Right forelimb (tissue), 1 donor: ENCODE data around the gene TSHZ3.

Experiments used
- DNase-seq: peaks from one replicate; pipeline ENCODE4 v3.0.0-alpha.2; 2018

TSHZ3 gene

DNA sequence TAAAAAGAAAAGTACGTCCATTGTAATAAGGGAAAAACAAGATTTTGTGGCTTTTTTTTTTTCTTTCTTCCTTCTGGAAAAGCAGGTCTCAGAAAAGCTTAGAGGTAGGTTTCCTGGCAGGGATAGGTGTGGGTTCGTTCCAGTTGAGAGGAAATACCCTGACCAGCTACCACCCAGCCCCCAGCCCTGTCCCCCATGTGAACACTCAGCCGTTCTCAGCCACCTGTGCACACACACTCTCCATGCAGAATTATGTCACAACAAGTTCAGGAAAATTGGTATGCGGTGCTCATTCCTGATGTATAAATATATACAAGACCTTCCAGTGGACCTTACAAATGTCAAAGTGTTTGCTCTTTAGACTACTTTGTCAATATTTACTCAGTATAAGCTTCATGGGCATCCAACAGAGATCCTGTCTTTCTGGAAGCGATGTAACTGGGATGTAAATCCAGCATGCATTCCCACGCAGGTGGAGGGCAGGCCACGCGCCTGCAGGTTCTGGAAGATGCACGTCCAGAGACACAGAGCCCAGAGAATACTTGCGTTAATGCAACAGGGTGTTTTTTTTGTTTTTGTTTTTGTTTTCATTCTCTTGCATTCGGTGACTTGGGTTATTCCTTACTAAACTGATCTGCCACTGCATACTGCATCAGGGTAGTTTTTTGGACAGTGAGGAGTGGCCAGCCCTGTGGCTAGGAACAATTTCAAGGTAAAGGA, 68.8 kb downstream of the TSHZ3 start:
- DNase-seq = no peak

DNA sequence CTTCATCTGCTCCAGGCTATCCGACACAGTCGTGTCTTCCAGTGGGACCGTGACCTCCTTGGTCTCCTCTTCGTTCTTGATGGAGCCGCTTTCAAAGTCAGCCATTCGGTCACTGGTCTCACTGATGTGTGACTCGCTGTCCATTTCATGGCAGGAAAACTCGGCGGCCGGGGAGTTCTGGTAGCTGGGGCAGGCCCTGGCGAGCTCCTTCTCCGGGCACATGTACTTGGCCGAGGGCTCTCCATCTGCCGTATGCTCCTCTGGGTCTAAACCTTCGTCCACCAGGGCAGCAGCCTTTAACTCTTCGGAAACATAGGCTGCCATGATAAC, 69.8 kb downstream of the TSHZ3 start:
- no peak for DNase-seq

DNA sequence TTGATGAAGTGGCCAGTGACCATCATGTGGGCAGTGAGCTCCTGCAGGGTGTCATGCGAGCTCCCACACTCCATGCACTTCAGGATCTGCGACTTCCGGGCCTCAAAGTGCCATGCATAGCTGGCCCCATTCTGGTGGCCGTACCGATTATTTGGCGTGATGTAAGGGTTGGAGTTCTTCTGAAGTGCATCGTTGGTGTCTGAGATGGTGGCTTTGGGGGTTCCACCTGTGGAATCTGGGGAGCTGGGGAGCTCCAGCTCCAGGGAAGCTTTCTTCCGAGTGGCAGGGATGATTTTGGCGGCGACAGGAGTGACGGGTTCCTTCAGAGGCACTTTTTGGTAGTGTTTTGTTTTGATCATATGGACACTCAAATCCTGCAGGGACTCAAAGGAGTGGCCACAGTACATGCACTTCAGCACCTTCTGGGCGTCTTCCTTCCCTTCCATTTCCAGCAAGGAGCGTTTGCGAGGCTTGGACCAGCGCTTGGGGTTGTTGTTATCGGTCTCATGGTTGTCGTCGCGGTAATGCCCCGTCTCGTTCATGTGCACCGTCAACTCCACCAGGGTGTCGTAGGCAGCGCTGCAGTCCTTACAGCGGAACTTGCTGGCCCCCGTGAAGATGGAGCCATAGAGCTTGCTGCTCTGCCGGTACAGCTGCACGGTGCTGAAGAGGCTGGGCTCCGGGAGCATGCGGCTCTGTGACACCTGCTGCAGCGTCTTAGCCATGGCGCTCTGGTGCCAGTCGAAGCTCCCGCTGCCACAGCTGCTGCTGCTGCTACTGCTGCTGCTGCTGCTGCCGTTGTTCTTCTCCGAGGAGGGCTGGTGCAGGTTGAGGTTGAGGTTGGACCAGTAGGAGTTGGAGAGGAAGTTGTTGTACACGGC, 70.4 kb downstream of the TSHZ3 start:
- DNase-seq = no peak

DNA sequence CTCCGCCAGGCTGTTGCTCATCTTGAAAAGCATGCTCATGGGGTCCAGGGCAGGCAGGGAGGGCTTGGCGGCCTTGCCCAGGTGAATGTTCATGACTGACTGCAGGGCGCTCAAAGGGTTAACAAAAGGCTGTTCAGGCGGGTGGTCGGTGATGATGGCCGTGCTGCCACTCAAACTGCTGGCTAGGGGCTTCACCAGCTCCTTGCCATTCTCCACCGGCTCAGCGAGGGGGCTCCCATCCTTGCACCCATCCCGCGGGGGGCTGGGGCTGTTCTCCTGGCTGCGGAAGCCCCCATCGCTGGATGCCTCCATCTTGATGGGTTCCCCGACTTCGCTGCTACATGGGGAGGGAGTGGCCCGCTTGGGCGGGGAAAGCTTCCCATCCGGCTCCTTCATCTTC, 71.7 kb downstream of the TSHZ3 start:
- no peak for DNase-seq

DNA sequence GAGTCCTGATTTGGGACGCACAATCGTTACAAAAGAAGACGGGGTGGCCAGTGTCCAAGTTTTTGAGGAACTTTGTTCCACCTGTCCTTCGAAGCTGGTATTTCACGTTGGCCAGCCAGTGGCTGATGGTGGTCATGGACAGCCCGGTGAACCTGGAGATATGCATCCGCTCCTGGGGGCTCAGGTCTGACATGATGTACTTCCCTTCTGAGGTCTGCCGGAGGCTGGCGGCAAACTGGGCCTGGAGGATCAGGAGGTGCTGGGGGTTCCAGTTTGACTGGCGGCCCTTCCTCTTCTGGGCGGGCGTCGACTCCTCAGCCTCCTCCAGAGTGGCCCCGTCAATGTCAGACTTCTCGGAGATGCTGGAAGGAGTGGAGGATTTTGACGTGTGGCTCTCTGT, 72.4 kb downstream of the TSHZ3 start:
- no peak for DNase-seq

DNA sequence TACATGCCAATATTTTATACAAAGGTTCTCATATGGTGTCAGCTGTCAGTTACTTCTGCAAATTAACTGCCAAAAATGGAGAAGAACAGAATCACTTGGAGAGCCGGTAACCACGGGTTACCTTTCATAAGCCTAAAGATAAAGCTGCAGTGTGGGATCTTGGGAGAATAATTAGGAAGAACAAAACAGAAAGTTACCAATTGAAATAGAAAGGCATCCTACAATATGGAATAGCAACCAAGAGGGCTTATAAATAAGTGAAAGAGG, 74.2 kb downstream of the TSHZ3 start:
- no peak for DNase-seq

DNA sequence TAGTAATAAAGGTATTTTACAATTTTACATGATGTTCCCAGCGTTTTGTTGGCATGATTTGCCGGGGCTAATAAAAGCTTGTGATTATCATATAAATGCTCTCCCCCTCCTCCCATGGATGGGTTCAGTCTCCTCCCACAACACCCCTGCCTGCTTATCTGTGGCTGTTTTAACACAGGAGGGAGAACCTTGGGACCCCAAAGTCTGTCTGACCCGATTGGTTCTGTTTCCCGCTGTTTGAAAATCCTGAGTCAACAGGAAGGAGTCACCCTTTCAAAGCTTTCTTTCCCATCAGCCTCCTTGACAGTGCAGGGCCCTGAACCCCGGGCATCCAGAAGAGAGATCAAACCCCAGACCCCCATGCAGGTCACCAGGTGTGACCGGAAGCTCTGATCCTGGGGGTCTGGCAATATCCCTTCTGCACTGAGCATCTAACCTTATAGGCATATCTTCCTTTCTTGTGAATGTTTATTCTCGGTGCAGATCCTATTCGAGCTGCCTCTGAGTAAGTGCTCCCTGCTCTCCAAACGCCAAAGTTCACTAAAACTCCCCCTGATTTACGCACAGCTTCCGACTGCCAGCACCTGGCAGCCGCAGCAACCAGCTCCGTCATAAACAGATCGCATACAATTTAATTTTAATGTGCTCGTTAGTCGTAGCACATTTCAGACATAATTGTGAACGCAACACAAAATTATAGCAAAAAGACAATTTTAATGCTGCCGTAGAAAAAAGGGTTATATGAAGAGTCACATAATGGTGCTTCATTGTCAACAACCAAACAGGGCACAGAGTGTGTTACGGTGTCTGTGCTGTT, 74.8 kb downstream of the TSHZ3 start:
- DNase-seq = no peak

DNA sequence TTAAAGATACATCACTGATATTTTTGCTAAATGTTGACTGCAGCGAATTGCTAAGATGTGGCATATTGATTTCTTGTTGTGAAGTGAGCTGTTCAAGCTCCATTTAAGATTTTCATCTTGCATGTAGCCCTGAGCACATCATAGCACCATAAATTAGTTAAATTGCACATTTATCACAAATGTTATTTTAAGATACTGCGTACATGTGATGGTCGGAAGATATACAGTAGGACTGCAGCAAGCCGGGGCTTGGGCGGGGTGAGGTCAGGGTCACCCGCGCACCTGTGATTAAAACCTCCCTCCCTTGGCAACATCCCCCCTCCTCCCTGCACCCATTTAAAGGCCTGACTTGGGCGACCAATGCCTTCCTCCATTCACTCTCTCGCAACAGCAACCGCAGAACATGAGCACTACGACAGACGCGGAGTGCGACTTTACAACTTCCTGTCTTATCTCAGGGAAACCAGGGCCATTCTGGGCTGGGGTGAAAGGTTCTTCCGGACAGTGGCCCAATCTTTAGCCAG, 76.6 kb downstream of the TSHZ3 start:
- DNase-seq = no peak

DNA sequence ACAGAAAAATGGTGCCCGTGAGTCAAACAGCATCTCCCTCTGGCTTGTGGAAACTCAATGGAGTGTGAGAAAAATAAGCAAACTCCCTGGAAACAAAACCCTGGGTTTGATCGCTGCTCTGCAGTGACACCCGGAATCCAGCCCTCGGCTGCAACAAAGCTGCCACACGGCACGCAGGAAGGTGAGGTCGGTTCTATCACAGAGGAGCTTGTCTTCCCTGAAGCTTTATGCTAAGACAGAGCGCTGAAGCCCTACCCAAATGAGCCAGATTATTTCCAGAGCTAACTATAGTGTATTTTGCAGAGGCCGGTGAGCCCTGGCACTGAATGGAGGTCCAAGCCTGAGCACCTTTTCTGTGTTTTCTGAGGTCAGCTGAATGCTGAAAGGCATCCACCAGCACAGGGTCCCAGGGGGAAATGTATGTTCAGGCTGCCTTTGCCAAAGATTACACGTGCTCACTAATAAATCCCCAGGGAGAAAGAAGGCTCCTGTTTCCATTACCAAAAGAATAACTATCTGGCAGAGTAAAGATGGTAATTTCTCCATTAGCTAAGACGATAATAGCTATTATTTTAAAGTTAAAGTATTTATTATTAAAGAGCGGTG, 77.8 kb downstream of the TSHZ3 start:
- no peak for DNase-seq

DNA sequence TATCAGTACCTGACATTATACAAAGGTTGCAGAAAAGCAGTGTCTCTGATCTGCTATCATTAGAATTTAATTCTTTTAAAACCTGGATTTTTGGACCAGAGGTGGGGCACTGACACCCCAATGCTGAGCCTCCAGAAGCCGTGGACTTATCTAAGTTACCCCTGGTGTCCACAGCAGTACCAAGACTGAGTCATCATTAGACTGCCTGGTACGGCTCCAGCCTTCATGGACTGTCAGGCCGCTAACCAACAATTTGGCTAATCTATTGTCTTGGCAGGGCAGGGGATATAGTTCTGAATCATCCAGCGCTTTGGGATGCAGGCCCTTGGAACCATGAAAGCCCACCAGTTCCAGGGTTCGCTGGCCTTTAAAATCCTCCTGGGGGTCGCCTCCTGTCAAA, 78.3 kb downstream of the TSHZ3 start:
- no peak for DNase-seq

DNA sequence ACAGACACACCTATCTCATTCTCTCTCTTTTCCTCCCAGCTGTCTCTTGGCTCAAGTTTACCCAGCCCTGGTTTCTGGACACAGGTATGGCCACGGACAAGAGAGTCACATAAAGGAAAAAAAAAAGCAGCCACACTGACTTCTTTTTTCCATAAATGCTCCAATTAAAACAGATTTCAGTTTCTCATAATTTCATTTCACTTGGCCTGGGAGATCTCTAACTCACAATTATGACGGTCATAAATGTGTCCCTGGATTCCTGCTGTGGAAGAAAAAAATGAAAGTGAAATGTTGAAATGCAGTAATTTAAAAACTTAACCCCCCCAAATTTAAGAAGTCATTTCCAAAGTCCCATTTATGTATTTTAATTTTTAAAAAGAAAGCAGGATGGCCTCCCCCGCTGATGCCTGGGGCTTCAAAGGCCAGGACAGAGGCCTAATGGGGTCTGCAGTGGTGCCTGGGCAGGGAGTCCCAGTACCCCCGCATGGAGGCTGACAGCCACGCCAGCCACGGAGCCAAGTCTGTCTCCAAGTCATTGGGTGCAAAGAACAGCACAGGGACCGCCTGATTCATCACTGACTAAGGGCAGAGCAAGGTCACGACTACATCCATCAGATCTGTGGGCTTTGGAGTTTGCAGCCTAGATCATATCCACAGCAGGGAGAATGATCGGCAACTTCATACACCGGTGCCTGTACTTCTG, 79.7 kb downstream of the TSHZ3 start:
- DNase-seq = no peak

DNA sequence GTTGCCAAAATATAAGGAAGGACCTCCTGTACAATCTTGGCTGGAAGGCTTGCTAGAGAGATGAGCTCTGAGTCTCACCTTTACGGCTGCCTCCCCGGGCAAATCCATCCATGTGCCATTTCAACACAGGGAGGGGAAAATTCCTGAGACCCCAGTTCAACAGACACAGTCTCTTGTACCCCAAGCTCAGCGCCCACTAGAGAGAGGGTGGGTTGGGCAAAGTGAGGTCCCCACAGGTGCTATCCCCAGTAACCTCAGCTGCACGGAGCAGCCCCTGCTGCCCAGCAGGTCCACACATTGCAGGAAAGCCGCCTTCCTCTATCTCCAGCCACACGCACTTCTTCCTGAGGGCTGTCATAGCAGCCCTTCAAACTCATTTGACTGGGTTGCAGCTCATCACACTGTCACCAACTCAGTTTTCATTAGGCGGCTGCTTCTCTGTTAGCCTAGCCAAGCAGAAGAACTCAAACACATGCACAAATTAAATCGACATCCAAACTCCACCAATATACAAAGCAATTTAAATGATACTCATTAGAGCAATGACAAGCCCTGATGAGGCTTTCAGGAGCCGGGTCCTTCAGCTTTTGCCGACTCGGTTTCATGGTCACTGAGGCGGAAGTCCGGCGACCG, 80.4 kb downstream of the TSHZ3 start:
- DNase-seq = no peak

DNA sequence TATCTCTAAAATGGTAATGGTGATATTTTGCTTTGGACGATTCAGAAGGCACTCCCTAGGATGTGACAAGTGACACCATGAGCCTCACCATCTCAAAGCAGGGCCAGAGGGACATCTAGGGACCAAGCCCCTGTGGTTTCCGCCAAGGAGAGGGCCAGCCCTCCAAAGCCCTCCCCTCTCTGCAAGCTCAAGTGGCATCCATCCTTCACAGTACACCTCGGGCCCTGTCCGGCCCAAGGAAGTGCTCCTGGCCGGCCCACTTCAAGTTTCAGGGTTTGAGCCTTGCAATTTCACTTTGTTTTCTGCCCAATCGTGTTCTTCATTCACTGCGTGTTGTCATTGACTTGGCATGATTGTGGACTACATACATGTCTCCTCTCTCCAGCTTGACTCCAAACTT, 82.5 kb downstream of the TSHZ3 start:
- no peak for DNase-seq

DNA sequence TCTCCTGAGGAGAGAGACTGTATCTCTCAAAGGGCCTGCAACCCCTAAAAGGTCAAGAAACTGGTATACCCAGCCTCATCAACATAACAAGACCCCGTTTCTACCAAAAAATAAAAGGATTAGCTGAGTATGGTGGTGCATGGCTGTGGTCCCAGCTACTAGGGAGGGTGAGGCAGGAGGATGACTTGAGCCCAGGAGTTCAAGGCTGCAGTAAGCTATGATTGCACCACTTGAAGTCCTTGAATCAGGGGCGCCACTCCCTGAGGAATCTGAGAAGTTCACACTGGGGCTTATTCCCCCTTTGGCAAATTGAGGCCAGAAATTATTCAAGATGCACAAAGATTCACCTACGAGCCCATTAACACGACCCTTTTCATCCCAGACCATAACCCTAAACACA, 83.0 kb downstream of the TSHZ3 start:
- no peak for DNase-seq

DNA sequence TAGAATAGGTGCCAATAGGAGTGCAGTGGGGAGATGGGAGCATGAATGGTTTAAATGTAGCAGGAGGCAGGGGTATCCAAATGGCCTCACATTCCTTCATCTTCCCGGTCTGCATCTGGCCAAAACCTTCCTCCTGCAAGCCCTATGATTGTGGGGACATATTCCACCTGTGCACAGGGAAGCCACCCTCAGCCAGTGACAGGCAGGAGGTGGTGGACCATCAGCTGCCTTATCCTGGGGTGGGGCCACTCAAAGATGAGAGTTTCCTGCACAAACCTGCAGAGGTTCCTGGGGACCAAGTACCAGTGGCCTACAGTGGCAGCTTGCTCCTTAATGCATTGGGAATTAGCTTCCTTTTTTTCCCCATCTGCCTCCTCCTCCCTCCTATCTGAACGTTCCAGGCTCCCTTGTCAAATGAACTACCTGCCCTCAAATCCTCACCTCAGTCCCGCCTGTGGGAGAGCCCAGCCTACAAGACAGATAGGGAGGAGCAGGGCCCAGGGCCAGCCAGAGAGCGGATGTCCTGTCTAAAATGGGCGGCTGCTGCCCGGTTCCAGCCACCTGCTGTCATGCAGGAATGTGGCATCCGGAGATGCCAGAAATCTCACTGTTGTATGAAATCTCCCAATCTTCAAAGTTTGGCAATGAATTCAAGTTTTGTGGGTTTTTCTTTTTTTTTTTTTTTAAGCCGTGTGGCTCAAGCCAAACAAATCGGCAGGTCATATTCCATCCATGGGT, 85.0 kb downstream of the TSHZ3 start:
- peak; percentile 29 for DNase-seq

DNA sequence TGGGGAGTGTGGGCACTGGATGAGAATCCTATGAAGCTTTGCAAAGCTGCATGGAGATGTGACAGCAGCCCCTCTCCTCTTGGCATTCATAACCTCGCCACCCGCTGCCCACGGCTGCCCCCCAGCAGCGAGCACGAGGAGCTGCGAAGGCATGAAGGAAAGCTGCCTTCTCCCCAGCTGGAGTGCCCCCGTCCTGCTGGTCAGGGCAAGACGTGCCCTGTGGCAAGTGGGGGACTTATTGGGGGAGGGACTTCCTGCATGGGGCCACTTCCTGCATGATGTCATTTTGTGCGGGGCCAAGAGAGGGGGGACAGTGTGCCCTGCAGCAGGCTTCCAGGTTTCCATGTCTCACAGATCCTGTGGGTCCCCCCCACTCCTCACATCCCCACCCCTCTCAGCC, 85.9 kb downstream of the TSHZ3 start:
- DNase-seq = peak; percentile 42

DNA sequence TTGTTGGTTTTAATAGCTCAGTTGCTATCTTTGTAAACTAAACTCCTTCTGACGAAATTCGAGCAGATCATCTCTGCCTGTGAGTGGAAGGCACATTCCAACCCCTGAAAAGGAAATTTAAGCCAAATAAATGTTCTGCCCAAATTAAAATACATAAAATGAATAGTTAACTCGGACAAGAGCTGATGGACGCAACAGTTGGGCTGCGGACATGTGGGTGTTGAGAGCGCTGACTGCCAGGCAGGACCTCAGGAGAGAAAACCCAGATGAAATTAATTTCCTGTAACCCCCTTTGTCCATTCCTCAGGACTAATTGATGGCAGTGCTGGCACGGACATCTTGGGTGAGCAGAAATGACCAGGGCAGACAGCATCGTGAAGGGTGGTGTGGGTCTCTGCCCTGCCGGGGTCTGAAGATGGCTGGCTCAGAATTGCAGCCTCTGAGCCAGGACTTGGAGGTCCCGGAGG, 86.5 kb downstream of the TSHZ3 start:
- DNase-seq = no peak

DNA sequence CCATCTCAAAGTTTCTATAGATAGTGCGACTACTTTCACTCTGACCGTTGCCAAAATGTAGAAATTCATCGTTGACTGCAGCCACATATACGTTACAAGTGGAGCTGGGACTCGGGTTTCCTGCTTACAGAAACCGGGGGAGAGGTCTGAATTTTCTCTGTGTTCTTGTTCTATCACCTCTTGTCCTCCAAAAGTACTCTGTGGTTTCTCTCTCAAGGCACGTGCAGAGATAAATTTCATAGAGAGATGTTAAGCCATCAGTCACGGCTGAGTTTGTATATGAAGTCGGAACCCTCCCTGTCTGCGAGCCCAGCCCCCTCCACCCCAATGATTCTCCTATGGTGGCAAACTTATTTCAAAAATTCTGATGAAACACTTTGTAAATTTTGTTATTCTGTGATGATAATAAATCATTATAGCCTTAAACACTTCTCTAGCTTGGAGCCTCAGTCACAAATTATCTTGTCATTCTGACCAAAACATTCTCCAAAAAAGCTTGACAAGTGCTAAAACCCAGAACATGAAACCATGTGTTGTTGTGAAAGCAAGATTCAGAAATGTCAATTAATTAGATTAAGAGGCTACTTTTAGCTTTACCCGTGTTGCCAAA, 87.5 kb downstream of the TSHZ3 start:
- no peak for DNase-seq

DNA sequence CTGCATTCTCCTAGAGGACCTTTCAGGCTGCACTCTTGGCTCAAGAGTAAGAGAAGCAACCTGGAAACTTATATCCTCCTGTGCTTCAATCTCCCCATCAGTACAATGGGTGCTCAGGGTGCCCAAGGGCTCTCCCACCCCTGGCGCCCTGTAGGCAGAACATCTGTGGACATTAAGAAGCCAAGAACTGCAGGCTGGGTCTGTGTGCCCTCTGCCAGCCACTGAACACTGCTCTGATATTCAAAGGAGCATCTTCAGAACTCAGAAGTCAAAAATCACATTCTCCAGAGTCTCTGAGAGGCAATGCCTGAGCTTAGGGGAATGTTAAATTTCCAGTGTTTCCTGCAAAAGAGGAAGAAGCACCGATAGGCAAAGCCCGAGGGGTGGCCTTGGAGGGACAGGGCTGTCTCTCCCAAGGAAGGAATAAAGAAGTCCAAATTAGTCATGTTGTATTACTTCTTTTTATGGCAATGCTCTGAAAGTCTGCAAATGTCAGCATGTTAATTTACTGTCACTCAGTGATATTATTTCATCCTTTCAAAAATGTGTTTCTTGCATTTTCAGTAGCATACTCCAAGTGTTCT, 88.1 kb downstream of the TSHZ3 start:
- no peak for DNase-seq

DNA sequence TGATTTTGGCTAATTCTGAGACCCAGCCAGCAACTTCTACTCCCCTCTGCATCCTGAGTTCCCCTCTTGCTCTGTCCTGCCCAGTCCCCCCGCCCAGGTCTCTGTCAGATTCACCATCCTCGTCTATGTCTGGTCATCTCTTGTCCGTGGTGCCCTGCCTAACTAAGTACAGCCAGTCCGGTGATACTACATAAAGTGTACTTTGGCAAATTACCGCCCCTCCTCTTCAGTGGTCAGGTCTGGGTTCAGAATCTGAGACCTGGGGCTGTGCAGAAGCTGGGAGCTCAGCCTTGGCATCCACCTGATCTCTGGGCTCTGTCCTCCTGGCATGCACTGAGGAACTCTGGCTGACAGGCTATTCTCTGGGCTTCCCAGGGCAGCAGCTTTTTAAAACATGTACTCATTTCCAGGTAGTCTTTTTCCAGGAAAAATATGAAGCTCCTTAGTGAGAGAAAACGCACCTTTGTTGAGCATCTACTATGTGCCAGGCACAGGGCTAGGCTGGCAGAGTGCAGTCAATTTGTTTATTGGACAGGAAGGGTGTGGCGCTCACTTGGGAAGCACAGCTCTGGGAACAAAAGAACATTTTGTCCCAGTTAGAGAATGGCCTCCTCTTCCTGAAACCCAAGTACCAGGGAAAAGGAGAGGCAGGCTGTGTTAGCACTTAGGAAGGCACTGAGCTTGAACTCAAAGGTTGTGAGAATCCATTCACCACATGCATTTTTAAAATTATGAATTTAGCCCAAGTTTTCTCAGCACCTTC, 88.9 kb downstream of the TSHZ3 start:
- no peak for DNase-seq
